NCI-H510A treated with DMSO at 0.1 percent for 48 hours (cell line): ENCODE measurements around the gene MAP2K7.
A peak's percentile ranks its signal among the peaks of the same experiment; 100 is the strongest.
"Not testable (repeated sequence)": the region's sequence is repeated elsewhere in the genome, so short reads cannot be mapped to it uniquely, and the experiment has no call there.

Experiments used
- DNase-seq: peaks from one replicate; lab custom pipeline; 2025; lab: John Stamatoyannopoulos, UW

Gene MAP2K7

GRCh38 chr19:7931221-7932061 is 27.8 kb downstream of the MAP2K7 start:
- no peak for DNase-seq

DNA sequence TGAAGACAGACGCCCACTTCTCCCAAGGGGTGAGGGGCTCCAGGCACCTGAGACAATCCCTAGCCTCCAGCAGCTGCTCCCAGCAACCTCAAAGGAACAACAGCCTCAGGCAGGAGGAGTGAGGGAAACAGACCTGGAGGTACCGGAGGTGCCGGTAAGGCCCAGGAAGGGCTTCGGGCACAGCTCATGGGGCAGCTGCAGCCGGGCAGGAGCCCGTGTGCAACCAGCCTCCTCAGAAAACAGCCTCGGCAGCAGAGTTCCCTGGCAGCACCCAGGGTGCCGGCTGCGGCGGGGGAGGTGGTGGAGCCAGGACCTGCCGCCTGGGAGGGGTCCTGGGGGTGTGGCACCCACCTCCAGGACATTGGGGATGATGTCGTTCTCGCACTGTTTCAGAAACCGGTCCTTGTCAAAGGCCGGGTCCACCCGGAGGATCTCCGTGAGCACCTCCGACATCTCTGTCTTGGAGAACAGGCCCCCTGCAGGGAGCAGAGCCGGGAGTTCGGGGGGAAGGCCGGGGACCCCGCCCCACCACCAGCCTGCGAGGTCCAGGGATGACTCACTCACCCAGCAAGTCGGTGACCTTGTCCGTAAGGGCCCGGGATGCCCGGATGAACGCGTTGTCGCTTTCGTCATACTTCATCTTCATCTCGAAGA is 28.7 kb downstream of the MAP2K7 start:
- no peak for DNase-seq

- no peak for DNase-seq
Measured at GRCh38 chr19:7932930-7933300, 29.2 kb downstream of the MAP2K7 start.

DNA sequence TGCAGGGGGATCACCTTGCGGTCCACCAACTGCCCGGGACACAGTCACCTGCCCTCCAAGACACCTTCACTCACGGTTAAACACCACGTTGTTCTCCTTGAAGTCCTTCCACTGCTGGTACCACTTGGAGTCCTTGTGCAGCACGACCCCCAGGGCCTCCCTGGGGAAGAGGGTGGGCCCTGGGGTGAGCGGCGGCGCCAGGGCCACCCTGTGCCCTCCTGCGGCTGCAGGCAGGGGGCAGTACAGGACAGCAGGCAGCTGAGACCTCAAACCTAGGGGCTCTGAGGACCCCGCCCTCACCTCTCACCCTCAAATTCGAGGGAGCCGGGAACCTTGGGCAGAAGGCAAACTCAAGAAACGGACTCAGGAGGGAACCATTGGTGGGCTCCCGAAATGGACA is 29.7 kb downstream of the MAP2K7 start:
- no peak for DNase-seq

DNA sequence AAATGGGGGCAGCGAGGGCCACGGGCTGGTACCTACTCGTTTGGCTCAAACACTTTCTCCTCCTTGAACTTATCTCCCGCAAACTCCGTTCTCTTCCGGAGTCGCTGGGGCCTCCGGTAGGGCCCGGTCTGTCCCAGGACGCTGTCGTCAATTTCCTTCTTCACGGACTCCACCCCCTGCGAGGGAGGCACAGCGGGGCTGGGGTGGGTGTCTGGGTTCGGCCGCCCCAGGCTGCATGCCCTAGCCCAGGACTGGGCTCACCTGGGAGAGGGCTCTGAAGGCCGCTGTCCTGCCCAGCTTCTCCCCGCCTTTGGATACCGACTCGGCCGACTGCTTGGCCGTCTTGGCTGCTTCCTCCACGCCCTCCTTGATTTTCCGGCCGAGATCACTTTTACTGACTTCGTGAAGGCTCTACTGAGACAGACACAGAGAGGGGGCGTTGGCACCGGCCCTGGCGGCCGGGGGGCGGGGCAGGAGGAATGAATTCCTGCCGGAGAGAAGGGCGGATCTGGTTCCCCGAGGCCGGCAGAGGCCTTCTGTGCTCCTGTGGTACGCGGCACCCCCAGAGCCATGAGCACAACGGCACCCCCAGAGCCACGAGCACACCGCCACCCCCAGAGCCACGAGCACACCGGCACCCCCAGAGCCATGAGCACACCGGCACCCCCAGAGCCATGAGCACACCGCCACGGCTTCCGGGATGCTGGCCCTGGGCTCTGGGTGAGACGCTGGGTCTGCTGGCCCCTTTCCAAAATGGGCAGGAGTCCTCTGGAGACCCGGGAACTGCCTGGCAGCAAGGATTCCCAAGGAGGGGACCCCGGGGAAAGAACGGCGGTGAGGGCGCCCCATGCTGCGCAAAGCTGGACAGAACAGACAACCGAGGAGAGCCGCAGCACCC is 30.4 kb downstream of the MAP2K7 start:
- no peak for DNase-seq

GRCh38 chr19:7934766-7935165 is 31.1 kb downstream of the MAP2K7 start:
- no peak for DNase-seq

GRCh38 chr19:7940841-7941240 is 37.2 kb downstream of the MAP2K7 start:
- no peak for DNase-seq

DNA sequence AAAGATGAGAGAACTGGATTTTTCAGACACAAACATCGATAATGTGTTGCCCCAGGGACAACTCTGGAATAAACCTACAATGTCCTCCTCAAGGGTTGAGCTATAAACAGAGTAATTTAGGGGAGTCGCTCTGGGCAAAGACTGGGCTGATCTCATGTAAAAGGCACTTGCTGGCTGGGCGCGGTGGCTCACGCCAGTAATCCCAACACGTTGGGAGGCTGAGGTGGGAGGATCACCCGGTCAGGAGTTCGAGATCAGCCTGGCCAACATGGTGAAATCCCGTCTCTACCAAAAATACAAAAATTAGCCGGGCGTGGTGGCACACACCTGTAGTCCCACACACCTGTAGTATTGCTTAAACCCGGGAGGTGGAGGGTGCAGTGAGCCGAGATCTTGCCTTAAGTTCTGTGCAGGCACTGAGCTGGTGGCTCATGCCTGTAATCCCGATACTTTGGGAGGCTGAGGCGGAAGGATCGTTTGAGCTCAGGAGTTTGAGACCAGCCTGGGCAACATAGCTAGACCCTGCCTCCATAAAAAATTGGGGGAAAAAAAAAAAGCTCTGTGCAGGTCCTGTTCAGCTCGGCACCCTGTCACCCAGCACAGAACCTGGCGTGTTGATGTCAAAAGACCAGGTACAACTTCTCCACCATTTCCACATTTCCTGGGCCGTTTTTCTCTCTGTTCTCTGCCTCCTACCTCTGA is 38.4 kb downstream of the MAP2K7 start:
- no peak for DNase-seq

- no peak for DNase-seq
Measured at GRCh38 chr19:7942981-7943443, 39.3 kb downstream of the MAP2K7 start.

GRCh38 chr19:7943444-7944176 is 39.9 kb downstream of the MAP2K7 start, which contains the start of gene TIMM44:
TIMM44 (minus strand) TSS chr19:7943666; CDS start chr19:7943651, 15 bp downstream.
- DNase-seq = peak; percentile 97

GRCh38 chr19:7944177-7944761 is 40.6 kb downstream of the MAP2K7 start:
- peak; percentile 85 for DNase-seq

DNA sequence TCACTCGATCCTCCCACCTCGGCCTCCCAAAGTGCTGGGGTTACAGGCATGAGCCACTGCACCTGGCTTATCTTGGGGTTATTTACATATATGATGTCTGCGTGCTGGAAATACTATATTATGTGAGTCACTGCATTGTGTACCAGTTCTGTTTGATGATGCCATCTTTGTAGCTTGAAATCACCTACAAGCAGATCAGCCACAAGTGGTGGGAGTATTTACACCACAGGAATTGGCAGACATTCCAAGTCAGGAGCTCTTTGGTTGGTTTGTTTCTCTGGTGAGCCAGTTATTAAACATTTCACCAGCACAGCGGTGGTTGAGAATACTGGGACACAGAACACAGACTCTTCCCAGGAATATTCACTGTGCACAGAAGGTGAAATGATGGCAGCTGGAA is 44.3 kb downstream of the MAP2K7 start:
- no peak for DNase-seq

- DNase-seq = no peak
Measured at GRCh38 chr19:7953060-7953459, 49.4 kb downstream of the MAP2K7 start.

- DNase-seq = no peak
Measured at GRCh38 chr19:7953576-7953975, 49.9 kb downstream of the MAP2K7 start.

- DNase-seq = no peak
Measured at GRCh38 chr19:7955696-7956095, 52.0 kb downstream of the MAP2K7 start.

DNA sequence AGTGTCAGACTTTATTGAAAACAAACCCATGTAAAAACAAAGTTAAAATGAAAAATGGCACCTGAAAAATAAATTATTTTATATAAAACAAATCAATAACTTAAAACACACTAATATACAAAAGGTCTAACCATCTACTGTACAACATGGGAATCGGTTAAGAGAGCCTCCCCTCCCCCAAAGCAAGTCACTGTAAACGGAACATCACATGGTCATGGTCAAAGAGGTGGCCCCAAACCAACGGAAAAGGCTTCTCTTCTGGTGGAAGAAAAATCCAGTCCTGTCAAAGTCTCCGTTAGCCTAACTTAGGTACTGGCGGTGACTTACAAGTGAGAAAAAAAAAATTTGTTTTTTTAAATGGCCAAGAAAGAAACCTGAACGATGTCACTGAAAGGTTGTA is 55.5 kb downstream of the MAP2K7 start:
- DNase-seq = no peak

DNA sequence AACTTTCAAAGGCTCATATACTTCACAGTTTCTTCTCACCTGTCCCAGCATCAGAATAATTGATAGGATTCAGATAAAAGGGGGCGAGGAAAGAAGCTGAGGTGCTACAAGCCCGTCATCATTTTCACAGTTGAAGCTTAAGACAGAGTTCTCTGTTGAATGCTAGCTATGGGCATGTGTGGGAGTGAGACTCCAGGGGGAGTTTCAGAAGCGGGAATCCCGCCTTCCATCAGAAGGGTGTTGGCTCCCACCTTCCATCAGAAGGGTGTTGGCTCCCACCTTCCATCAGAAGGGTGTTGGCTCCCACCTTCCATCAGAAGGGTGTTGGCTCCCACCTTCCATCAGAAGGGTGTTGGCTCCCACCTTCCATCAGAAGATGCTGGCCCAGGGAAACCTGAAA is 57.4 kb downstream of the MAP2K7 start:
- not testable (repeated sequence) for DNase-seq

DNA sequence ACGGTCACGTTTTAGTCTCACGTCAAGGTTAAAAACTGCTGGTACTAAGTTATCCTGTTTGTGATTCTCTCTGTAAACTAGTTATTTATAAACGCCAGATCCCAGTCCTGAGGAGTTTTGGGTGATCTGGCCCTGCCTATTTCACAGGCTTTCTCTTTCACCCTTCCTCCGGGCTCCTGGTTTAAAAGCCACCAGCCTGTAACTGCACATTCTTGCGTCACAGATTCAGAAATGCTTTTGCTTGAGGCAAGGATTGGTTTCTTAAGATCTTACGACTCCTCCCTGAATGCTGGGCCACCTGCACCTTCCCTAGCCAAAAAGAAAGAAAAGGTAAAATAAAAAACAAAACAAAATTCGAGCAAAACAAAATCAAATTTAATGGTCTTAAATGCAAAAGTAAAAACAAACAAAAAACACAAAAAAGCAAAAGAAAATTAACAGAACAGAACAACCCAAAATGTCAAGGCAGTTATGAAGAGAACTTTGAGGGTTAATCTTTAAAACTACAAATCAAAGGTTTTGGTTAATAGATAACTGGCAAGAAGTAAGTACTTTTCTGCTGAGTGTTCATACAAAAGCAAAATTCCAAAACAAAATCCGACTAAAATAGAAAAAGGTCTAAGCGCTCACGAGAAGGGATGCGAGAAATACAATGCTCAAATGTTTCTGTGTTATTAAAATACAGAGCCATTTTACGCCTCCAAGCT is 58.4 kb downstream of the MAP2K7 start:
- no peak for DNase-seq

DNA sequence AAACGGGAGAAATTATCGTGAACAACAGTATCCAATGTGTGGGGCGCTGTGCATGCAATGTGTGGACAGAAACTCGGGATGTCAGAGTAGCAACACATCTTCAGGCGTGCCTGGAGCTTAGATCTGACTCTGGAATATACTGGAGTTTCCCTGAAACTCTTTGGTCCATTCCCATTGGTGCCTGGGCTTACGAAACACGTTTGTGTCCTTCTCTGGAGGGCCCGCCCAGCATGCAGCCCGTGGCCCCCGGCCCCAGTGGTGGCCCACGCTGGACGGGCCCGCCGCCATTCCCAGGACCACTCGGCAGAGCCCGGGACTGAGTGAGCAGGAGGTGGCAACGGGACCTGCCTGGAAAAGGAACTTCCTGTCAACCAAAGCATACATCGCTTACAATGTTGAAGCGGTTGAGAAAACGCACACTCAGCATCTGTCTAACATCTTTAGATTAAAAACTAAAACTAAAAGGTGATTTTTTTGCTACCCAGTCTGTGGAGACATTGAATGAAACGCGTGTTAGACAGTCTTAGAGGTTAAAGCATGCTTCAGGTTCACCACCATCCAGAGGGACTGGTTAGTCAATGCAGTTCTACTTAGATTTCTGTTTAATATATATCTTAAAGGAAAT is 59.1 kb downstream of the MAP2K7 start:
- DNase-seq = no peak

DNA sequence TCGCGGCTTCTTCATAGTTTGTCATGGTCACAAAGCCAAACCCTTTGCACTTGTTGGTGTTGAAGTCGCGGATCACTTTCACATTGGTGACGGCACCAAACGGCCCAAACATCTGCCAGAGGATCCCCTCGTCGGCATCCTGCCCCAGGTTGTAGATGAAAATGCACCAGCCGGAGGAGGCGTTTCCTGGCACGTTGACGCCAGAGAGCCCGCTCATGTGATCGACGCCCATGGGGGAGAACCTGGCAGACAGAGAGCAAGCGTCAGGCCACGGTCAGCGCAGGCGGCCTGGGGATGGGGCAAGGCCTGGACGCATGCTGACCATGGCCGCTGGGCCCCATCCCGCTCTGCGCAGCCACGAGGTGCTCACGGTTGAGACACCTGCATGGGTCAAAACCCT is 59.9 kb downstream of the MAP2K7 start:
- no peak for DNase-seq
